HepG2 (cell line): Measurements from ENCODE around the gene CITED4. TPM values are rescaled to one million over a fixed set of nuclear protein-coding genes. Genes with fewer than 3 reads are reported as not detected.

Source experiments
- ATAC-seq: fragments of 200-7000 bp; cut with Tn5 transposase; 3 replicates; pipeline ENCODE4 v1.9.1; 2020; ENCODE audit warnings: mild to moderate bottlenecking, moderate library complexity
- BruUV-seq: library from RNA; stranded (reverse); fragments of 400-500 nt; replicated peaks from 2 replicates; lab custom pipeline; 2021; lab: Mats Ljungman, UMichigan
- CTCF ChIA-PET: fragments of 300-600 bp; formaldehyde crosslinking; extraction: SDS; loops from one replicate; lab custom pipeline; 2021; ENCODE audit warnings: low total read pairs, inconsistent platforms, low intra/inter-chr PET ratio; lab: Yijun Ruan, JAX
- POLR2A ChIA-PET: fragments of 350-600 bp; sonication (Branson Sonifier 250); formaldehyde crosslinking; loops from one replicate; lab custom pipeline; 2020; ENCODE audit warnings: antibody characterized with exemption, inconsistent platforms; lab: Yijun Ruan, JAX
- DNase-seq: peaks from one replicate; pipeline ENCODE4 v3.0.0-alpha.2; 2015; ENCODE audit warnings: low spot score
- FAIRE-seq: peaks from 3 replicates; lab custom pipeline; 2011; peaks lifted over from hg19 to GRCh38; lab: Jason Lieb, UNC
- H2AFZ ChIP-seq: one replicate; pipeline ENCODE4 v1.6.1; 2011; ENCODE audit warnings: low read length, inconsistent platforms
- H3K27ac ChIP-seq: fragments of 300-600 bp; 3 replicates; pipeline ENCODE4 v1.8.0; 2011; ENCODE audit warnings: mixed run types, mild to moderate bottlenecking, mixed read lengths, low read length, inconsistent platforms; ENCODE audit not compliant: insufficient read depth; ENCODE audit errors: extremely low read length
- H3K27me3 ChIP-seq, 2 experiments: fragments of 200-600 bp in 1 of 2; 2 replicates in 1 of 2; 3 replicates in 1 of 2; pipeline versions ENCODE4 v1.6.0 to v1.8.0; 2011; ENCODE audit warnings: low read length in 2 of 2, mild to moderate bottlenecking in 2 of 2, moderate library complexity in 2 of 2, inconsistent platforms in 1 of 2; ENCODE audit not compliant: insufficient read depth in 2 of 2, control insufficient read depth in 1 of 2
- H3K36me3 ChIP-seq, 2 experiments: fragments of 200-600 bp in 1 of 2; replicated peaks in 1 of 2; 2 replicates in 1 of 2; 3 replicates in 1 of 2; pipeline versions ENCODE4 v1.5.1 to v1.8.0; 2011; ENCODE audit warnings: low read length in 2 of 2, inconsistent platforms in 1 of 2; ENCODE audit not compliant: insufficient read depth in 2 of 2, control insufficient read depth in 1 of 2
- H3K4me1 ChIP-seq: 2 replicates; pipeline ENCODE4 v1.5.1; 2012; ENCODE audit warnings: low read length, inconsistent platforms; ENCODE audit not compliant: insufficient read depth
- H3K4me2 ChIP-seq: 2 replicates; pipeline ENCODE4 v1.6.0; 2011; ENCODE audit warnings: low read depth, low read length, inconsistent platforms
- H3K4me3 ChIP-seq, 3 experiments: fragments of 200-600 bp in 1 of 3; sonication (generic), shearing (Covaris generic) in 1 of 3; replicated peaks in 1 of 3; 2 replicates each; pipeline ENCODE4 v1.5.1; 2011 to 2016; ENCODE audit warnings: low read length in 3 of 3, inconsistent platforms in 2 of 3, low read depth in 2 of 3, mild to moderate bottlenecking in 2 of 3, control low read depth in 1 of 3, mixed read lengths in 1 of 3; ENCODE audit not compliant: insufficient read depth in 1 of 3
- H3K79me2 ChIP-seq: one replicate; pipeline ENCODE4 v1.6.1; 2011; ENCODE audit warnings: low read length, inconsistent platforms; ENCODE audit not compliant: insufficient read depth
- H3K9ac ChIP-seq: 2 replicates; pipeline ENCODE4 v1.6.0; 2011; ENCODE audit warnings: mild to moderate bottlenecking, low read depth, low read length, inconsistent platforms; ENCODE audit not compliant: insufficient read depth
- H3K9me3 ChIP-seq: 2 replicates; pipeline ENCODE4 v1.5.1; 2012; ENCODE audit warnings: mild to moderate bottlenecking, low read length
- H4K20me1 ChIP-seq: 2 replicates; pipeline ENCODE4 v1.6.0; 2011; ENCODE audit warnings: inconsistent platforms, mild to moderate bottlenecking, low read length, moderate library complexity; ENCODE audit not compliant: insufficient read depth
- ADNP ChIP-seq: sonication (generic); formaldehyde crosslinking; IDR thresholded peaks from 2 replicates; pipeline ENCODE4 v1.4.0; 2020; ENCODE audit warnings: missing genetic modification reagents
- HOXA9 ChIP-seq: sonication (generic); formaldehyde crosslinking; IDR thresholded peaks from 2 replicates; pipeline ENCODE4 v1.8.1; 2022; ENCODE audit warnings: missing genetic modification reagents, mild to moderate bottlenecking, moderate library complexity, borderline replicate concordance
- MED13 ChIP-seq: sonication (generic); formaldehyde crosslinking; IDR thresholded peaks from 2 replicates; pipeline ENCODE4 v1.5.0; 2020; ENCODE audit warnings: missing genetic modification reagents
- MXI1 ChIP-seq: IDR thresholded peaks from 3 replicates; pipeline ENCODE4 v1.6.1; 2012; ENCODE audit warnings: low read depth, low read length, inconsistent platforms, borderline replicate concordance
- PHB2 ChIP-seq: fragments of 450-650 bp; IDR thresholded peaks from 2 replicates; pipeline ENCODE4 v1.6.1; 2018; ENCODE audit not compliant: partially characterized antibody
- RBAK ChIP-seq: sonication (generic); formaldehyde crosslinking; IDR thresholded peaks from 2 replicates; pipeline ENCODE4 v1.5.1; 2020; ENCODE audit warnings: mild to moderate bottlenecking, missing genetic modification reagents
- REL ChIP-seq: sonication (generic); formaldehyde crosslinking; conservative IDR thresholded peaks from 2 replicates; pipeline ENCODE4 v1.8.0; 2022; ENCODE audit warnings: mild to moderate bottlenecking, missing genetic modification reagents, moderate library complexity
- TCF7 ChIP-seq: sonication (generic); IDR thresholded peaks from 2 replicates; pipeline ENCODE4 v1.6.1; 2016; ENCODE audit warnings: antibody characterized with exemption, low read depth
- ZMAT3 ChIP-seq: sonication (generic); formaldehyde crosslinking; conservative IDR thresholded peaks from 2 replicates; pipeline ENCODE4 v1.7.0; 2021; ENCODE audit warnings: missing genetic modification reagents
- ZNF138 ChIP-seq: sonication (generic); formaldehyde crosslinking; IDR thresholded peaks from 2 replicates; pipeline ENCODE4 v1.5.0; 2020; ENCODE audit warnings: mild to moderate bottlenecking, low read depth, missing genetic modification reagents
- ZNF20 ChIP-seq: sonication (generic); formaldehyde crosslinking; IDR thresholded peaks from 2 replicates; pipeline ENCODE4 v1.4.0; 2020; ENCODE audit warnings: mild to moderate bottlenecking, moderate library complexity, missing genetic modification reagents
- ZNF501 ChIP-seq: sonication (generic); formaldehyde crosslinking; IDR thresholded peaks from 2 replicates; pipeline ENCODE4 v1.5.1; 2020; ENCODE audit warnings: mild to moderate bottlenecking, moderate library complexity, missing genetic modification reagents
- ZNF83 ChIP-seq: sonication (generic); formaldehyde crosslinking; IDR thresholded peaks from 2 replicates; pipeline ENCODE4 v1.4.0; 2020; ENCODE audit warnings: missing genetic modification reagents, mild to moderate bottlenecking, borderline replicate concordance
- WGBS: methylation state at CpG from one replicate; pipeline ENCODE4 v1.1.6; 2017; ENCODE audit warnings: low lambda C conversion rate; 5-methylcytosine and 5-hydroxymethylcytosine counted together
- in situ Hi-C: cut with HindIII; loops from 2 replicates; pipeline ENCODE4 v1.10.0; 2017; ENCODE audit warnings: low pct_unique_long_range_greater_than_20kb; ENCODE audit not compliant: extremely low pct_ligation_motif_present
- intact Hi-C: fragments of 100-400 bp; cut with micrococcal nuclease; formaldehyde crosslinking; loops from one replicate; pipeline ENCODE4 v1.10.0; 2022; ENCODE audit not compliant: unreplicated experiment
- polyA plus RNA-seq, 8 experiments: library from polyadenylated mRNA; depleted of rRNA in 3 of 8; stranded (reverse) in 7 of 8; unstranded in 1 of 8; fragments of >200 nt; fragmentation: Illumina TruSeq in 4 of 8; extraction: Trizol in 4 of 8; gene quantifications; 2 replicates each; pipeline versions ENCODE4 v1.2.1 to v1.2.3, GENCODE V29; 2011 to 2016; ENCODE audit warnings: low read depth in 4 of 8, missing spikeins in 1 of 8, mixed read lengths in 1 of 8; ENCODE audit not compliant: insufficient read depth in 1 of 8
- total RNA-seq, 5 experiments: library from RNA; depleted of rRNA; stranded (reverse); fragments of >200 nt; fragmentation: Illumina TruSeq; extraction: Trizol; gene quantifications; 2 replicates each; pipeline ENCODE4 v1.2.3, GENCODE V29; 2016; ENCODE audit warnings: low read depth in 1 of 5
- TF ChIP-seq, protein P1 (sequence below): IDR thresholded peaks from 2 replicates; pipeline ENCODE4 v1.6.1; 2012; ENCODE audit warnings: inconsistent platforms
- TF ChIP-seq, protein P2 (sequence below): sonication (generic); formaldehyde crosslinking; IDR thresholded peaks from 2 replicates; pipeline ENCODE4 v1.5.0; 2020; ENCODE audit warnings: mild to moderate bottlenecking, missing genetic modification reagents, moderate library complexity
- TF ChIP-seq, protein P3 (sequence below): sonication (generic); formaldehyde crosslinking; IDR thresholded peaks from 2 replicates; pipeline ENCODE4 v1.4.0; 2020; ENCODE audit warnings: missing genetic modification reagents

The CITED4 gene
- total and polyA plus RNA-seq, 2 of the 13 experiments (the other 11 are each of a cell fraction or from before 2014, with no cell fraction given): 1.5 to 9.9 TPM

DNA sequence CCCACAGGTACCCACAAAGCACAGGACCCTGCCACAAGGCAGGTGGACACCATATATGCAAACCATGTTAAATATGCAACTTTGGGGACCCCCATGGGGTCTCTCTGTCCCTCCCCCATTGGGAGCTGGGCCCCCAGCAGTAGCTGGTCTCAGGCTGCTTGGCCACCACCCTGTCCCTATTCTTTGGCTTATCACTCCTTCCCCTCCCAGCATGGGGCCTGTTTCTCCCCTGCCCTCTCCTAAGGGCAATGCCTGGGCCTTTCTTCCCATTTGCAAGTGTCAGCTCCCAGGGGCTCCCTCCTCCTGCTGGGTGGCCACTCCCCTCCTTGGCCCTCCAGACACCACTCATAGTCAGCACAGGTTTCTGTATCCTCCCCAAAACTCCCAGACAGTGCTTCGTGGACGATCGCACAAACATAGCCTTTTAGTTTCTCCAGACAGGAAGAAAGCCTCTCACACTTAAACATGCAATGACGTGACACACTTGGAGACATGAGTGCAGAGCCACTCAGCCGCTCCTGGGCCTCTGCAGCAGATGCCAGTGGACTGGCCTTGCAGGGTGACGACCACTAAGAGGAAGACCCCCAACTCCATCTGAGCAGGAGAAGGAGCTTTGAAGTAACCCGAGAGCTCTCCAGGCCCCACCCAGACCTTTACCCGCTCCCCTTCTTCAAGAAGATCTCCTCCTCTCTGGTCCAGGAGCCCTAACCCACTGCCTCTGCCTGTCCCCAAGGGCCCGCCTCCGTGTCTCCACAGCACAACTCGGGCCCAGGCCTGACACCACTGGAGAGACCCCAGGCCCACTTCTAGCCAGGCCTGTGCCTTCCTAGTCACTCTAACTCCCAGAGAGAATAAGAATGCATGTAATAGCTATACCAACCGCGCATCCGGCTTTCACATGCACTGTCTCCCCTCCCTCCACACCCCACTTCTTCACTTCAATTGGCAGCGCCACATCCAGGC lies 22.9 kb downstream of the CITED4 start:
- ATAC-seq (no peak), FAIRE-seq (no peak), DNase-seq (no peak)
- intact Hi-C loops: no loop called here
- peaks cover 9% of the 10 kb centered on the region; the same call in 1 of the 2 replicates for H3K4me1 ChIP-seq
- H3K4me2 ChIP-seq: no peak overlapping the region
- ChIA-PET CTCF (no interaction called here), POLR2A (no interaction called here)
- no peak overlapping the region for H3K27ac ChIP-seq
- H3K9me3 ChIP-seq: no peaks in the 10 kb centered on the region; the same call in 1 of the 2 replicates
- no peak overlapping the region for H3K4me3 ChIP-seq
- in situ Hi-C loops: loop anchor here (10.0 kb wide), 1 partner anchor 214 kb away; no protein-coding TSS in a partner anchor
- BruUV-seq: no TSS peak
- no peaks in the 10 kb centered on the region for H3K79me2 ChIP-seq
- H2AFZ ChIP-seq: no peak overlapping the region
- no peaks in the 10 kb centered on the region for H4K20me1 ChIP-seq
- H3K27me3 ChIP-seq: peaks cover 0 to 6% of the 10 kb centered on the region in 2 experiments; a peak in 1 of 5 replicates
- 72% methylated on average over 9 of the region's 15 CpGs for WGBS
- no peaks in the 10 kb centered on the region for H3K36me3 ChIP-seq
- no peak overlapping the region for H3K9ac ChIP-seq
- TF ChIP-seq MXI1 (no peak), MED13 (no peak), ZMAT3 (CRISPR knock-in tag) (no peak), ADNP (CRISPR knock-in tag) (no peak), ZNF20 (CRISPR knock-in tag) (no peak), TCF7 (no peak), RBAK (CRISPR knock-in tag) (no peak), HOXA9 (no peak), REL (CRISPR knock-in tag) (no peak), ZNF501 (CRISPR knock-in tag) (no peak), ZNF83 (CRISPR knock-in tag) (no peak), PHB2 (no peak), ZNF138 (no peak)
- TF ChIP-seq, protein P1, sequence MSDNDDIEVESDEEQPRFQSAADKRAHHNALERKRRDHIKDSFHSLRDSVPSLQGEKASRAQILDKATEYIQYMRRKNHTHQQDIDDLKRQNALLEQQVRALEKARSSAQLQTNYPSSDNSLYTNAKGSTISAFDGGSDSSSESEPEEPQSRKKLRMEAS: no peak
- TF ChIP-seq, protein P2, sequence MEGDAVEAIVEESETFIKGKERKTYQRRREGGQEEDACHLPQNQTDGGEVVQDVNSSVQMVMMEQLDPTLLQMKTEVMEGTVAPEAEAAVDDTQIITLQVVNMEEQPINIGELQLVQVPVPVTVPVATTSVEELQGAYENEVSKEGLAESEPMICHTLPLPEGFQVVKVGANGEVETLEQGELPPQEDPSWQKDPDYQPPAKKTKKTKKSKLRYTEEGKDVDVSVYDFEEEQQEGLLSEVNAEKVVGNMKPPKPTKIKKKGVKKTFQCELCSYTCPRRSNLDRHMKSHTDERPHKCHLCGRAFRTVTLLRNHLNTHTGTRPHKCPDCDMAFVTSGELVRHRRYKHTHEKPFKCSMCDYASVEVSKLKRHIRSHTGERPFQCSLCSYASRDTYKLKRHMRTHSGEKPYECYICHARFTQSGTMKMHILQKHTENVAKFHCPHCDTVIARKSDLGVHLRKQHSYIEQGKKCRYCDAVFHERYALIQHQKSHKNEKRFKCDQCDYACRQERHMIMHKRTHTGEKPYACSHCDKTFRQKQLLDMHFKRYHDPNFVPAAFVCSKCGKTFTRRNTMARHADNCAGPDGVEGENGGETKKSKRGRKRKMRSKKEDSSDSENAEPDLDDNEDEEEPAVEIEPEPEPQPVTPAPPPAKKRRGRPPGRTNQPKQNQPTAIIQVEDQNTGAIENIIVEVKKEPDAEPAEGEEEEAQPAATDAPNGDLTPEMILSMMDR (CRISPR knock-in tag): no peak
- TF ChIP-seq, protein P3, sequence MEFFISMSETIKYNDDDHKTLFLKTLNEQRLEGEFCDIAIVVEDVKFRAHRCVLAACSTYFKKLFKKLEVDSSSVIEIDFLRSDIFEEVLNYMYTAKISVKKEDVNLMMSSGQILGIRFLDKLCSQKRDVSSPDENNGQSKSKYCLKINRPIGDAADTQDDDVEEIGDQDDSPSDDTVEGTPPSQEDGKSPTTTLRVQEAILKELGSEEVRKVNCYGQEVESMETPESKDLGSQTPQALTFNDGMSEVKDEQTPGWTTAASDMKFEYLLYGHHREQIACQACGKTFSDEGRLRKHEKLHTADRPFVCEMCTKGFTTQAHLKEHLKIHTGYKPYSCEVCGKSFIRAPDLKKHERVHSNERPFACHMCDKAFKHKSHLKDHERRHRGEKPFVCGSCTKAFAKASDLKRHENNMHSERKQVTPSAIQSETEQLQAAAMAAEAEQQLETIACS (CRISPR knock-in tag): no peak
